ENCODE data around the gene INTS14. TPM values are rescaled to one million over a fixed set of nuclear protein-coding genes. Genes with fewer than 3 reads are reported as not detected.

Gene INTS14
- total RNA-seq, 4 donors from 2014 or later: 16.5 to 38.7 (median 26.7) TPM

DNA sequence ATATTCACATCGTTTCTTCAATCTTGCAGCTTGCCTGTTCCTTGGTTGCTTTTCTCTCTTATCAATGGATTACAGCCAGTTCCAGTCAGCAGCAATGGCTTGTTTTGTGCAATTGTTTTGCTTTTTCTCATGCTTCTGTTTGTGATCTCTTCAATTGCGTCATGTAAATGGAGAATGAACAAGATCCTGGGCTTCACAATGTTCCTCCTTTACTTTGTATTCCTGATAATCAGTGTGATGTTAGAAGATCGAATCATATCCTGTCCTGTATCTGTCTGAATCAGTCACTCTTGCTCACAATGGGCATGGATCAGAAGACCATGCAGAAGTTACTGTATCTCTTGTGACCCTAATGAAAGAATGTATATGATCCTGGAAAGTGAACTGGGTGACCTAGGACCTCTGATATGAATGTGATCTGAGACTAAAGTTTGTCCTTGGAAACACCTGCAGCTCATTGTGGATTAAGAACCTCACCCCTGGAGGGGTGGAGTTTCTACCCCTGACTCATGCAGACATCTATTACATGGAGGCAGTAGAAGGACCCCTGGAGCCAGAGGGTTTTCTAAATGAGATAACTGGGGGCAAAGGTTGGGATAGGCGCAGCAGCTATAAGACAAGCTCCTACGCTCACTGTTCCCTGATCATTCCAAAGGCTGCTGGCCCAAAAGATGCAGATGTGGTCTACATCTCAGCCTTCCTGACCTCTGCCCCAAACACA is 43.0 kb upstream of the INTS14 start:
- no peak overlapping the region for H3K27ac ChIP-seq
- 82 to 88% methylated on average over 5 of the region's 5 CpGs for WGBS, 2 donors

DNA sequence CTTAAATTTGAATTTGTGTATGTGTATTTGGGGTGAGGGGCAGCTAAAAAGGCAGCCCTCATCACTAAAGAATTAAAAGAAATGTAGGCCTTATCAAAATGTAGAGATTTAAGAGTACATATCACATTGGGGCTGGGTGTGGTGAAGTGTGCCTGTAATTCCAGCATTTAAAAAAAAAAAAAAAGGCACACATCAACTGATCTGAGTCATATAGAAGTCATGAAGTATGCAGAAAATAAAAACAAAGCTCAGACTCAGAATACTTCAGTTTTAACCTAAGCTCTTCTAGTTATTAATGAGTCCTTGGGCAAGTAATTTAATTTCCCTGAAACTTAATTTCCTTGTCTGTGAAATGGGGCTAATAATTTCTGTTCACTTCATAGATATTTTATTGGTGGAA is 42.4 kb upstream of the INTS14 start:
- H3K27me3 ChIP-seq: no peaks in the 10 kb centered on the region
- no peak overlapping the region for H3K4me3 ChIP-seq
- TF ChIP-seq, protein P1, sequence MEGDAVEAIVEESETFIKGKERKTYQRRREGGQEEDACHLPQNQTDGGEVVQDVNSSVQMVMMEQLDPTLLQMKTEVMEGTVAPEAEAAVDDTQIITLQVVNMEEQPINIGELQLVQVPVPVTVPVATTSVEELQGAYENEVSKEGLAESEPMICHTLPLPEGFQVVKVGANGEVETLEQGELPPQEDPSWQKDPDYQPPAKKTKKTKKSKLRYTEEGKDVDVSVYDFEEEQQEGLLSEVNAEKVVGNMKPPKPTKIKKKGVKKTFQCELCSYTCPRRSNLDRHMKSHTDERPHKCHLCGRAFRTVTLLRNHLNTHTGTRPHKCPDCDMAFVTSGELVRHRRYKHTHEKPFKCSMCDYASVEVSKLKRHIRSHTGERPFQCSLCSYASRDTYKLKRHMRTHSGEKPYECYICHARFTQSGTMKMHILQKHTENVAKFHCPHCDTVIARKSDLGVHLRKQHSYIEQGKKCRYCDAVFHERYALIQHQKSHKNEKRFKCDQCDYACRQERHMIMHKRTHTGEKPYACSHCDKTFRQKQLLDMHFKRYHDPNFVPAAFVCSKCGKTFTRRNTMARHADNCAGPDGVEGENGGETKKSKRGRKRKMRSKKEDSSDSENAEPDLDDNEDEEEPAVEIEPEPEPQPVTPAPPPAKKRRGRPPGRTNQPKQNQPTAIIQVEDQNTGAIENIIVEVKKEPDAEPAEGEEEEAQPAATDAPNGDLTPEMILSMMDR (IDR thresholded peaks at IDR 0.05): no peak
- no peak for TF ChIP-seq POLR2A (IDR thresholded peaks at IDR 0.05)
- H3K9me3 ChIP-seq: no peaks in the 10 kb centered on the region
- DNase-seq: no peak
- H3K4me1 ChIP-seq: no peaks in the 10 kb centered on the region
- H3K36me3 ChIP-seq: peaks cover 0 to 62% (median 0%) of the 10 kb centered on the region in 3 donors
- intact Hi-C loops (cut with DNase I): no loop called here
- H3K27ac ChIP-seq: no peak overlapping the region

More for the DNA sequence above, 43.0 kb upstream of the INTS14 start:
- TF ChIP-seq POLR2A (IDR thresholded peaks at IDR 0.05): no peak
- TF ChIP-seq, protein P1 (IDR thresholded peaks at IDR 0.05): no peak
- H3K27me3 ChIP-seq: no peaks in the 10 kb centered on the region
- H3K4me1 ChIP-seq: no peaks in the 10 kb centered on the region
- DNase-seq: no peak
- H3K9me3 ChIP-seq: no peaks in the 10 kb centered on the region
- intact Hi-C loops (cut with DNase I): no loop called here
- no peak overlapping the region for H3K4me3 ChIP-seq
- H3K36me3 ChIP-seq: peaks cover 0 to 66% (median 0%) of the 10 kb centered on the region in 3 donors

DNA sequence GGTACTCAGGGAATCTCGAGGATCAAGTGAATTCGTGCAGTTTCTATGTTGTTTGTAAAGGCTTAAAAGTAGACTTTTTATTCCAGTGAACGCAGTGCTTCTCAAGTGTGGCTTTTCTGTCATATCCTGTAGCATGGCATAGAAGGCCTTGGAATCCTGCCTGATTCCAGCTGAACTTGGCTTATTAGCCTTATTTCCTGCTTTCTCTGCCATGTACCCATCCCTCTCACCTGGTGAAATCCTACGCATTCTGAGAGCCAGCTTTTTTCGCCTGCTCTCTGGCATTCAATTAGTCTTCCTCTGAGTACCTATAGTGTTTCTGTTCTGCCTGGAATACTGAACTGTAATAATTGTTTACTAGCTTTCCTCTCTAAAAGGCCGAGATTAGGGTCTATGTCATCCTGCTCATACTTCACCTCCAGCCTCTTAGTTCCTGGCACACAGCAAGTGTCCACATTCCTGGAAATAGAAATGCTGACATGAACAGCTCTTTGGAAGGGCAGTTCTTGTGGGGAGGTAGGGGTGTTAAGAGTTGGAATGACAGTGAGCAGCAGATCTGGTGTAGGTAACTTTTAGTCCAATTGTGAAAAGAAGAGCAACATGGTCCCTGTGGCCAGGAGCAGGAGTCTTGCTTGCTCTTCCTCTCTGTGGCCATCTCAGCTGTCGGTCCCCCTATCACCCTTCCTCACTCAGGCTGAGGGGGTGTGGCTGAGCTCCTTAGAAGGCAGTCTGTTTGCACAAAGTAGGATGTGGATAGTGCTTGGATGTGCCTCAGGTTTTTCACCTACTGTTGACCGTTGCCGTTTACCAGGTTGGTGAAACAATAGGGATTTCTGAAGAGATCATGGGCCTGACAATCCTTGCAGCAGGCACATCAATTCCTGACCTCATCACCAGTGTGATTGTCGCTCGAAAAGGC is 41.2 kb upstream of the INTS14 start:
- DNase-seq: no peak
- no peaks in the 10 kb centered on the region for H3K9me3 ChIP-seq
- H3K36me3 ChIP-seq: peaks cover 0 to 51% (median 0%) of the 10 kb centered on the region in 3 donors
- H3K27ac ChIP-seq: no peak overlapping the region
- no peaks in the 10 kb centered on the region for H3K4me1 ChIP-seq
- no peaks in the 10 kb centered on the region for H3K27me3 ChIP-seq
- H3K4me3 ChIP-seq: no peak overlapping the region
- 62 to 81% methylated on average over 9 to 10 of the region's 11 CpGs for WGBS, 2 donors
- no peak for TF ChIP-seq POLR2A (IDR thresholded peaks at IDR 0.05)
- TF ChIP-seq, protein P1 (IDR thresholded peaks at IDR 0.05): no peak
- intact Hi-C loops (cut with DNase I): no loop called here

DNA sequence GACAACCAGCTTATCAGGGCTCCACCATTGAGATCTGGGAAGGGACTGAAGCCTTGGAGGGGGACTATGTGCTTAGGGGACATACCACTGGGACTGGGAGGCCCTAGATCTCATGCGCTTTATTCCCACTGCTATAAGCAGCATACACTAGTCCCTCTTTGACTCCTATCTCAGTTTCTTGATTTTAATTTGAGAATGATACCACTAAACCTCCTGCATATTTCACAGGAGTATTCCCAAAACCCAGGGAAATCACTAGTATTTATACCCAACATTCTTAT is 40.1 kb upstream of the INTS14 start:
- Histone ChIP-seq H3K36me3 (peaks cover 0 to 40% (median 0%) of the 10 kb centered on the region in 3 donors), H3K27ac (no peak overlapping the region), H3K27me3 (no peaks in the 10 kb centered on the region), H3K4me1 (no peaks in the 10 kb centered on the region), H3K9me3 (no peaks in the 10 kb centered on the region), H3K4me3 (no peak overlapping the region)
- no peak for DNase-seq
- TF ChIP-seq POLR2A (IDR thresholded peaks at IDR 0.05): no peak
- TF ChIP-seq, protein P1 (IDR thresholded peaks at IDR 0.05): no peak
- intact Hi-C loops (cut with DNase I): no loop called here
- 100% methylated on average over 1 of the region's 1 CpG for WGBS, 2 donors

Measured in esophagus squamous epithelium (tissue), 5 donors.